HepG2 (cell line): ENCODE data around the gene SLC4A9. TPM values are rescaled to one million over a fixed set of nuclear protein-coding genes. Genes with fewer than 3 reads are reported as not detected.

Experiments
- ARID5B ChIP-seq: IDR thresholded peaks from 2 replicates; pipeline ENCODE4 v1.4.0; 2020; ENCODE audit warnings: mild to moderate bottlenecking, missing genetic modification reagents
- BHLHE40 ChIP-seq: IDR thresholded peaks from 2 replicates; pipeline ENCODE4 v1.6.1; 2011; ENCODE audit warnings: low read length, improper control_type of control experiment
- GFI1 ChIP-seq: sonication (generic); formaldehyde crosslinking; IDR thresholded peaks from 2 replicates; pipeline ENCODE4 v1.5.0; 2020; ENCODE audit warnings: missing genetic modification reagents, mild to moderate bottlenecking, borderline replicate concordance
- HOXA3 ChIP-seq: sonication (generic); formaldehyde crosslinking; IDR thresholded peaks from 2 replicates; pipeline ENCODE4 v1.5.0; 2020; ENCODE audit warnings: missing genetic modification reagents
- NR2F6 ChIP-seq, 2 experiments: IDR thresholded peaks; 2 replicates each; pipeline ENCODE4 v1.6.1; 2016; ENCODE audit warnings: antibody characterized with exemption in 1 of 2, mild to moderate bottlenecking in 1 of 2
- PAXIP1 ChIP-seq: sonication (generic); formaldehyde crosslinking; conservative IDR thresholded peaks from 2 replicates; pipeline ENCODE4 v1.4.0; 2020; ENCODE audit warnings: mild to moderate bottlenecking, missing genetic modification reagents, moderate library complexity
- SALL1 ChIP-seq: sonication (generic); formaldehyde crosslinking; IDR thresholded peaks from 2 replicates; pipeline ENCODE4 v1.8.0; 2022; ENCODE audit warnings: mild to moderate bottlenecking, missing genetic modification reagents
- SRY ChIP-seq: sonication (generic); formaldehyde crosslinking; IDR thresholded peaks from 2 replicates; pipeline ENCODE4 v1.8.0; 2022; ENCODE audit warnings: mild to moderate bottlenecking, missing genetic modification reagents
- STAG1 ChIP-seq: sonication (generic); formaldehyde crosslinking; IDR thresholded peaks from 2 replicates; pipeline ENCODE4 v1.4.0; 2020; ENCODE audit warnings: missing genetic modification reagents
- ZNF674 ChIP-seq: sonication (generic); formaldehyde crosslinking; IDR thresholded peaks from 2 replicates; pipeline ENCODE4 v1.5.0; 2020; ENCODE audit warnings: low read depth, mild to moderate bottlenecking, missing genetic modification reagents
- ZNF773 ChIP-seq: sonication (generic); formaldehyde crosslinking; IDR thresholded peaks from 2 replicates; pipeline ENCODE4 v1.4.0; 2020; ENCODE audit warnings: missing genetic modification reagents, borderline replicate concordance
- ZSCAN31 ChIP-seq: sonication (generic); formaldehyde crosslinking; IDR thresholded peaks from 2 replicates; pipeline ENCODE4 v1.5.0; 2020; ENCODE audit warnings: low read depth, mild to moderate bottlenecking, missing genetic modification reagents
- polyA plus RNA-seq, 8 experiments: library from polyadenylated mRNA; depleted of rRNA in 3 of 8; stranded (reverse) in 7 of 8; unstranded in 1 of 8; fragments of >200 nt; fragmentation: Illumina TruSeq in 4 of 8; extraction: Trizol in 4 of 8; gene quantifications; 2 replicates each; pipeline versions ENCODE4 v1.2.1 to v1.2.3, GENCODE V29; 2011 to 2016; ENCODE audit warnings: low read depth in 4 of 8, missing spikeins in 1 of 8, mixed read lengths in 1 of 8; ENCODE audit not compliant: insufficient read depth in 1 of 8
- total RNA-seq, 5 experiments: library from RNA; depleted of rRNA; stranded (reverse); fragments of >200 nt; fragmentation: Illumina TruSeq; extraction: Trizol; gene quantifications; 2 replicates each; pipeline ENCODE4 v1.2.3, GENCODE V29; 2016; ENCODE audit warnings: low read depth in 1 of 5
- TF ChIP-seq, protein P1 (sequence below): sonication (generic); formaldehyde crosslinking; IDR thresholded peaks from 2 replicates; pipeline ENCODE4 v1.5.1; 2020; ENCODE audit warnings: mild to moderate bottlenecking, missing genetic modification reagents, moderate library complexity
- TF ChIP-seq, protein P2 (sequence below): sonication (generic); formaldehyde crosslinking; IDR thresholded peaks from 2 replicates; pipeline ENCODE4 v1.4.0; 2020; ENCODE audit warnings: missing genetic modification reagents

Gene SLC4A9
- total and polyA plus RNA-seq, 2 of the 13 experiments (the other 11 are each of a cell fraction or from before 2014, with no cell fraction given): not detected

DNA sequence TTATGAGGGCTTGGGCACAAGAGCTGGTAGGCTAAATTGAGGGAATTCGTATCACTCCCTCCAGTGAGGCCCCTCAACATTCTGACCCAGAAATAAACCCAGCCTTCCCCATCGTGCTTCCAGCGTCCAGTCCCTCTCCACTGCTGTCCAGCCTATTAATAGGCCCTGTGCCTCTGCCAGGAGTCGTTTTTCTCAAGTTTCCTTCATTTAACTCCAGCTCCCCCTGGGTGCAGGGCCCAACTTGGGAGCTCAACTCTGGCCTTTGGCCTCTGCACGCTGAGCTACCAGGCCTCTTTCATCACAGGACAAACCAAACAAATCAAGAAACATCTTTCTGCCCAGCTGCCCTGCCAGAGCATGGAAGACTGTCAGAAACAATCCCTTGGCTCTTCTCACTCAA is 23.6 kb upstream of the SLC4A9 start (continued):
- TF ChIP-seq, protein P1, sequence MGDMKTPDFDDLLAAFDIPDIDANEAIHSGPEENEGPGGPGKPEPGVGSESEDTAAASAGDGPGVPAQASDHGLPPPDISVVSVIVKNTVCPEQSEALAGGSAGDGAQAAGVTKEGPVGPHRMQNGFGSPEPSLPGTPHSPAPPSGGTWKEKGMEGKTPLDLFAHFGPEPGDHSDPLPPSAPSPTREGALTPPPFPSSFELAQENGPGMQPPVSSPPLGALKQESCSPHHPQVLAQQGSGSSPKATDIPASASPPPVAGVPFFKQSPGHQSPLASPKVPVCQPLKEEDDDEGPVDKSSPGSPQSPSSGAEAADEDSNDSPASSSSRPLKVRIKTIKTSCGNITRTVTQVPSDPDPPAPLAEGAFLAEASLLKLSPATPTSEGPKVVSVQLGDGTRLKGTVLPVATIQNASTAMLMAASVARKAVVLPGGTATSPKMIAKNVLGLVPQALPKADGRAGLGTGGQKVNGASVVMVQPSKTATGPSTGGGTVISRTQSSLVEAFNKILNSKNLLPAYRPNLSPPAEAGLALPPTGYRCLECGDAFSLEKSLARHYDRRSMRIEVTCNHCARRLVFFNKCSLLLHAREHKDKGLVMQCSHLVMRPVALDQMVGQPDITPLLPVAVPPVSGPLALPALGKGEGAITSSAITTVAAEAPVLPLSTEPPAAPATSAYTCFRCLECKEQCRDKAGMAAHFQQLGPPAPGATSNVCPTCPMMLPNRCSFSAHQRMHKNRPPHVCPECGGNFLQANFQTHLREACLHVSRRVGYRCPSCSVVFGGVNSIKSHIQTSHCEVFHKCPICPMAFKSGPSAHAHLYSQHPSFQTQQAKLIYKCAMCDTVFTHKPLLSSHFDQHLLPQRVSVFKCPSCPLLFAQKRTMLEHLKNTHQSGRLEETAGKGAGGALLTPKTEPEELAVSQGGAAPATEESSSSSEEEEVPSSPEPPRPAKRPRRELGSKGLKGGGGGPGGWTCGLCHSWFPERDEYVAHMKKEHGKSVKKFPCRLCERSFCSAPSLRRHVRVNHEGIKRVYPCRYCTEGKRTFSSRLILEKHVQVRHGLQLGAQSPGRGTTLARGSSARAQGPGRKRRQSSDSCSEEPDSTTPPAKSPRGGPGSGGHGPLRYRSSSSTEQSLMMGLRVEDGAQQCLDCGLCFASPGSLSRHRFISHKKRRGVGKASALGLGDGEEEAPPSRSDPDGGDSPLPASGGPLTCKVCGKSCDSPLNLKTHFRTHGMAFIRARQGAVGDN: peak; percentile 38; the same call in 1 of the 2 replicates
- TF ChIP-seq STAG1 (CRISPR knock-in tag): peak; percentile 31
- peak; percentile 25; the same call in 1 of the 2 replicates for TF ChIP-seq ARID5B
- no peak for TF ChIP-seq ZNF674
- 0 out of 2 replicates have a peak, but pooled peaks have one; percentile 12 for TF ChIP-seq HOXA3 (CRISPR knock-in tag)
- no peak for TF ChIP-seq ZSCAN31 (CRISPR knock-in tag)
- 0 out of 2 replicates have a peak, but pooled peaks have one; percentile 48 for TF ChIP-seq BHLHE40
- TF ChIP-seq, protein P2, sequence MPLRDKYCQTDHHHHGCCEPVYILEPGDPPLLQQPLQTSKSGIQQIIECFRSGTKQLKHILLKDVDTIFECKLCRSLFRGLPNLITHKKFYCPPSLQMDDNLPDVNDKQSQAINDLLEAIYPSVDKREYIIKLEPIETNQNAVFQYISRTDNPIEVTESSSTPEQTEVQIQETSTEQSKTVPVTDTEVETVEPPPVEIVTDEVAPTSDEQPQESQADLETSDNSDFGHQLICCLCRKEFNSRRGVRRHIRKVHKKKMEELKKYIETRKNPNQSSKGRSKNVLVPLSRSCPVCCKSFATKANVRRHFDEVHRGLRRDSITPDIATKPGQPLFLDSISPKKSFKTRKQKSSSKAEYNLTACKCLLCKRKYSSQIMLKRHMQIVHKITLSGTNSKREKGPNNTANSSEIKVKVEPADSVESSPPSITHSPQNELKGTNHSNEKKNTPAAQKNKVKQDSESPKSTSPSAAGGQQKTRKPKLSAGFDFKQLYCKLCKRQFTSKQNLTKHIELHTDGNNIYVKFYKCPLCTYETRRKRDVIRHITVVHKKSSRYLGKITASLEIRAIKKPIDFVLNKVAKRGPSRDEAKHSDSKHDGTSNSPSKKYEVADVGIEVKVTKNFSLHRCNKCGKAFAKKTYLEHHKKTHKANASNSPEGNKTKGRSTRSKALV: no peak
- peak; percentile 56 for TF ChIP-seq PAXIP1 (CRISPR knock-in tag)
- TF ChIP-seq GFI1 (CRISPR knock-in tag): 0 out of 2 replicates have a peak, but pooled peaks have one; percentile 43
- peak; percentile 47; the same call in 1 of the 2 replicates for TF ChIP-seq SALL1 (CRISPR knock-in tag)
- no peak for TF ChIP-seq ZNF773 (CRISPR knock-in tag)
- peak; percentile 70 for TF ChIP-seq NR2F6 (IDR thresholded peaks at IDR 0.05)
- peak; percentile 62 for TF ChIP-seq NR2F6 (CRISPR knock-in tag; IDR thresholded peaks at IDR 0.05)
- no peak for TF ChIP-seq SRY (CRISPR knock-in tag)
